Measurements from ENCODE around the gene CDAN1.
A peak's percentile ranks its signal among the peaks of the same experiment; 100 is the strongest.
"Not testable (repeated sequence)": the region's sequence is repeated elsewhere in the genome, so short reads cannot be mapped to it uniquely, and the experiment has no call there.

Gene CDAN1

GRCh38 chr15:42736793-42737528 lies at the start of gene CDAN1:
Gene CDAN1 (minus strand): TSS chr15:42737128. CDS start chr15:42737102, 26 bp downstream.
- Mint-ChIP-seq H3K4me1 (ENCODE audit: low read depth) (peaks cover 9% of the 10 kb centered on the region), H3K4me3 (peak within 1 kb of the TSS; percentile 85), H3K27ac (peak within 1 kb of the TSS; percentile 72), H3K9me3 (ENCODE audit: low read depth) (no peaks in the 10 kb centered on the region), H3K36me3 (peaks cover 2% of the 10 kb centered on the region), H3K27me3 (no peaks in the 10 kb centered on the region)

- peaks cover 10% of the 10 kb centered on the region for H3K36me3 Mint-ChIP-seq
- H3K4me3 Mint-ChIP-seq: no peak overlapping the region
- no peak overlapping the region for H3K27ac Mint-ChIP-seq
- no peaks in the 10 kb centered on the region for H3K9me3 Mint-ChIP-seq (ENCODE audit: low read depth)
- no peaks in the 10 kb centered on the region for H3K27me3 Mint-ChIP-seq
- no peaks in the 10 kb centered on the region for H3K4me1 Mint-ChIP-seq (ENCODE audit: low read depth)
Measured at GRCh38 chr15:42785569-42785968, 48.6 kb upstream of the CDAN1 start.

GRCh38 chr15:42784705-42785104 lies 47.8 kb upstream of the CDAN1 start:
- Mint-ChIP-seq H3K27ac (no peak overlapping the region), H3K9me3 (ENCODE audit: low read depth) (no peaks in the 10 kb centered on the region), H3K27me3 (no peaks in the 10 kb centered on the region), H3K4me1 (ENCODE audit: low read depth) (no peaks in the 10 kb centered on the region), H3K4me3 (no peak overlapping the region), H3K36me3 (peaks cover 10% of the 10 kb centered on the region)

GRCh38 chr15:42782716-42783115 lies 45.8 kb upstream of the CDAN1 start:
- Mint-ChIP-seq H3K27ac (no peak overlapping the region), H3K4me3 (no peak overlapping the region), H3K27me3 (no peaks in the 10 kb centered on the region), H3K36me3 (peaks cover 10% of the 10 kb centered on the region), H3K4me1 (ENCODE audit: low read depth) (no peaks in the 10 kb centered on the region), H3K9me3 (ENCODE audit: low read depth) (no peaks in the 10 kb centered on the region)

GRCh38 chr15:42775416-42775815 lies 38.5 kb upstream of the CDAN1 start:
- Mint-ChIP-seq H3K4me3 (no peak overlapping the region), H3K27me3 (no peaks in the 10 kb centered on the region), H3K9me3 (ENCODE audit: low read depth) (no peaks in the 10 kb centered on the region), H3K27ac (no peak overlapping the region), H3K36me3 (peaks cover 16% of the 10 kb centered on the region), H3K4me1 (ENCODE audit: low read depth) (no peaks in the 10 kb centered on the region)

GRCh38 chr15:42772901-42773300 lies 36.0 kb upstream of the CDAN1 start:
- Mint-ChIP-seq H3K4me1 (ENCODE audit: low read depth) (no peaks in the 10 kb centered on the region), H3K9me3 (ENCODE audit: low read depth) (no peaks in the 10 kb centered on the region), H3K4me3 (no peak overlapping the region), H3K27me3 (no peaks in the 10 kb centered on the region), H3K36me3 (peaks cover 29% of the 10 kb centered on the region), H3K27ac (no peak overlapping the region)

GRCh38 chr15:42772144-42772543 lies 35.2 kb upstream of the CDAN1 start:
- no peaks in the 10 kb centered on the region for H3K27me3 Mint-ChIP-seq
- H3K4me3 Mint-ChIP-seq: no peak overlapping the region
- peaks cover under 1% of the 10 kb centered on the region for H3K4me1 Mint-ChIP-seq (ENCODE audit: low read depth)
- H3K36me3 Mint-ChIP-seq: peaks cover 33% of the 10 kb centered on the region
- H3K27ac Mint-ChIP-seq: no peak overlapping the region
- no peaks in the 10 kb centered on the region for H3K9me3 Mint-ChIP-seq (ENCODE audit: low read depth)

- not testable (repeated sequence) for H3K4me1 Mint-ChIP-seq (ENCODE audit: low read depth); H3K27ac Mint-ChIP-seq; H3K27me3 Mint-ChIP-seq; H3K4me3 Mint-ChIP-seq
- H3K9me3 Mint-ChIP-seq (ENCODE audit: low read depth): peaks cover 12% of the 10 kb centered on the region
- peaks cover 59% of the 10 kb centered on the region for H3K36me3 Mint-ChIP-seq
Measured at GRCh38 chr15:42766109-42766508, 29.2 kb upstream of the CDAN1 start.

GRCh38 chr15:42764154-42764731 lies 27.3 kb upstream of the CDAN1 start:
- not testable (repeated sequence) for H3K4me3 Mint-ChIP-seq; H3K27me3 Mint-ChIP-seq; H3K27ac Mint-ChIP-seq; H3K4me1 Mint-ChIP-seq (ENCODE audit: low read depth)
- peaks cover 18% of the 10 kb centered on the region for H3K9me3 Mint-ChIP-seq (ENCODE audit: low read depth)
- H3K36me3 Mint-ChIP-seq: peaks cover 60% of the 10 kb centered on the region

GRCh38 chr15:42761813-42762212 lies 24.9 kb upstream of the CDAN1 start:
- Mint-ChIP-seq H3K9me3 (ENCODE audit: low read depth) (peaks cover 18% of the 10 kb centered on the region), H3K36me3 (peaks cover 46% of the 10 kb centered on the region)
- not testable (repeated sequence) for H3K27me3 Mint-ChIP-seq; H3K4me1 Mint-ChIP-seq (ENCODE audit: low read depth); H3K27ac Mint-ChIP-seq; H3K4me3 Mint-ChIP-seq

GRCh38 chr15:42760759-42761158 lies 23.8 kb upstream of the CDAN1 start:
- Mint-ChIP-seq H3K27me3 (no peaks in the 10 kb centered on the region), H3K27ac (no peak overlapping the region), H3K4me3 (no peak overlapping the region), H3K9me3 (ENCODE audit: low read depth) (peaks cover 18% of the 10 kb centered on the region), H3K4me1 (ENCODE audit: low read depth) (no peaks in the 10 kb centered on the region), H3K36me3 (peaks cover 38% of the 10 kb centered on the region)

GRCh38 chr15:42759093-42759492 lies 22.2 kb upstream of the CDAN1 start:
- H3K27ac Mint-ChIP-seq: no peak overlapping the region
- H3K4me3 Mint-ChIP-seq: no peak overlapping the region
- peaks cover 18% of the 10 kb centered on the region for H3K9me3 Mint-ChIP-seq (ENCODE audit: low read depth)
- H3K36me3 Mint-ChIP-seq: peaks cover 29% of the 10 kb centered on the region
- H3K4me1 Mint-ChIP-seq (ENCODE audit: low read depth): no peaks in the 10 kb centered on the region
- H3K27me3 Mint-ChIP-seq: no peaks in the 10 kb centered on the region

- Mint-ChIP-seq H3K4me1 (ENCODE audit: low read depth) (no peaks in the 10 kb centered on the region), H3K9me3 (ENCODE audit: low read depth) (peaks cover 6% of the 10 kb centered on the region), H3K27me3 (no peaks in the 10 kb centered on the region), H3K27ac (no peak overlapping the region), H3K36me3 (peaks cover 37% of the 10 kb centered on the region), H3K4me3 (no peak overlapping the region)
Measured at GRCh38 chr15:42750306-42750705, 13.4 kb upstream of the CDAN1 start.

GRCh38 chr15:42749266-42749665 lies 12.3 kb upstream of the CDAN1 start:
- Mint-ChIP-seq H3K27ac (no peak overlapping the region), H3K4me1 (ENCODE audit: low read depth) (no peaks in the 10 kb centered on the region), H3K4me3 (no peak overlapping the region), H3K9me3 (ENCODE audit: low read depth) (peaks cover 6% of the 10 kb centered on the region), H3K27me3 (no peaks in the 10 kb centered on the region), H3K36me3 (peaks cover 38% of the 10 kb centered on the region)

GRCh38 chr15:42744195-42744594 lies 7.3 kb upstream of the CDAN1 start:
- Mint-ChIP-seq H3K9me3 (ENCODE audit: low read depth) (no peaks in the 10 kb centered on the region), H3K27me3 (no peaks in the 10 kb centered on the region), H3K36me3 (peaks cover 8% of the 10 kb centered on the region), H3K4me1 (ENCODE audit: low read depth) (no peaks in the 10 kb centered on the region), H3K27ac (no peak overlapping the region), H3K4me3 (no peak overlapping the region)

GRCh38 chr15:42742149-42742548 lies 5.2 kb upstream of the CDAN1 start:
- Mint-ChIP-seq H3K36me3 (peaks cover 5% of the 10 kb centered on the region), H3K4me3 (no peak overlapping the region), H3K4me1 (ENCODE audit: low read depth) (peaks cover 4% of the 10 kb centered on the region), H3K27me3 (no peaks in the 10 kb centered on the region), H3K27ac (no peak overlapping the region), H3K9me3 (ENCODE audit: low read depth) (no peaks in the 10 kb centered on the region)
